ENCODE measurements around the gene CBLB. TPM values are rescaled to one million over a fixed set of nuclear protein-coding genes. Genes with fewer than 3 reads are reported as not detected.

CBLB gene
- total and polyA plus RNA-seq, 2 experiments from 2014 or later, result 20.5 to 47.7 TPM

DNA sequence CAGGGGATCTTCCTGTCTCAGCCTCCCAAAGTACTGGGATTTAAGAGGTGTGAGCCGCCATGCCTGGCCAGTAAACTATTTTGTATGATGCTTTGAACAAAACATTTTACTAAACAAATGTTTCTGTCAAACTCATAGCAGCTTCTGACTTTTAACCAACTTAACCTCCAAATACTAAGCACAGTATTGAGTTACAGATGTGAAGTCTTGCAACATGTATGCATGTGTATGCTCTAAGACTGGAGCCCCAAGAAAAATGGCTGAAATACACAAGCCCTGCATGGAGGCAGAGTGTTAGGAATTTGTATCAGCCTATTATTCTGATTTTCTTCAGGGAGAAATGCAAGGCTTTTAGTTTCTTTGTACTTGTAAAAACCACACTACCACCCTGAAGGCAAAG lies 137.1 kb downstream of the CBLB start:
- Mint-ChIP-seq H3K4me3 (no peak overlapping the region), H3K4me1 (no peaks in the 10 kb centered on the region), H3K36me3 (ENCODE audit: low read depth) (peaks cover 25% of the 10 kb centered on the region), H3K27ac (no peak overlapping the region), H3K27me3 (ENCODE audit: insufficient read depth, low read depth, poor library complexity) (no peaks in the 10 kb centered on the region), H3K9me3 (peaks cover 15% of the 10 kb centered on the region)
- Histone ChIP-seq H3K4me3 (no peak overlapping the region), H3K4me1 (ENCODE audit: insufficient read depth) (no peaks in the 10 kb centered on the region), H3K27me3 (ENCODE audit: insufficient read depth) (no peaks in the 10 kb centered on the region), H3F3A (replicated peaks; ENCODE audit: low read depth) (no peaks in the 10 kb centered on the region), H3K79me2 (replicated peaks; ENCODE audit: insufficient read depth) (no peaks in the 10 kb centered on the region), H3K4me2 (no peak overlapping the region), H4K20me1 (replicated peaks; ENCODE audit: insufficient read depth) (no peaks in the 10 kb centered on the region), H3K36me3 (ENCODE audit: insufficient read depth) (peaks cover 6% of the 10 kb centered on the region; the same call in 1 of the 2 replicates), H2AFZ (no peak overlapping the region), H3K27ac (ENCODE audit: low read depth) (no peak overlapping the region), H3K9me2 (ENCODE audit: insufficient read depth) (no peaks in the 10 kb centered on the region)
- no peak for TF ChIP-seq ZNF114 (CRISPR knock-in tag; IDR thresholded peaks at IDR 0.05)
- TF ChIP-seq EZH2 (IDR thresholded peaks at IDR 0.05; ENCODE audit: low read depth, unreplicated experiment), result no peak
- no peak for TF ChIP-seq ZNF331 (CRISPR knock-in tag; IDR thresholded peaks at IDR 0.05; ENCODE audit: low read depth)
- TF ChIP-seq POLR2AphosphoS5 (IDR thresholded peaks at IDR 0.05; ENCODE audit: low read depth), result no peak
- TF ChIP-seq ZNF462 (CRISPR knock-in tag; IDR thresholded peaks at IDR 0.05), result no peak
- TF ChIP-seq, protein P1, sequence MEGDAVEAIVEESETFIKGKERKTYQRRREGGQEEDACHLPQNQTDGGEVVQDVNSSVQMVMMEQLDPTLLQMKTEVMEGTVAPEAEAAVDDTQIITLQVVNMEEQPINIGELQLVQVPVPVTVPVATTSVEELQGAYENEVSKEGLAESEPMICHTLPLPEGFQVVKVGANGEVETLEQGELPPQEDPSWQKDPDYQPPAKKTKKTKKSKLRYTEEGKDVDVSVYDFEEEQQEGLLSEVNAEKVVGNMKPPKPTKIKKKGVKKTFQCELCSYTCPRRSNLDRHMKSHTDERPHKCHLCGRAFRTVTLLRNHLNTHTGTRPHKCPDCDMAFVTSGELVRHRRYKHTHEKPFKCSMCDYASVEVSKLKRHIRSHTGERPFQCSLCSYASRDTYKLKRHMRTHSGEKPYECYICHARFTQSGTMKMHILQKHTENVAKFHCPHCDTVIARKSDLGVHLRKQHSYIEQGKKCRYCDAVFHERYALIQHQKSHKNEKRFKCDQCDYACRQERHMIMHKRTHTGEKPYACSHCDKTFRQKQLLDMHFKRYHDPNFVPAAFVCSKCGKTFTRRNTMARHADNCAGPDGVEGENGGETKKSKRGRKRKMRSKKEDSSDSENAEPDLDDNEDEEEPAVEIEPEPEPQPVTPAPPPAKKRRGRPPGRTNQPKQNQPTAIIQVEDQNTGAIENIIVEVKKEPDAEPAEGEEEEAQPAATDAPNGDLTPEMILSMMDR (conservative IDR thresholded peaks at IDR 0.05; ENCODE audit: low read depth in 2 of 2), result no peak
- TF ChIP-seq, protein P2, sequence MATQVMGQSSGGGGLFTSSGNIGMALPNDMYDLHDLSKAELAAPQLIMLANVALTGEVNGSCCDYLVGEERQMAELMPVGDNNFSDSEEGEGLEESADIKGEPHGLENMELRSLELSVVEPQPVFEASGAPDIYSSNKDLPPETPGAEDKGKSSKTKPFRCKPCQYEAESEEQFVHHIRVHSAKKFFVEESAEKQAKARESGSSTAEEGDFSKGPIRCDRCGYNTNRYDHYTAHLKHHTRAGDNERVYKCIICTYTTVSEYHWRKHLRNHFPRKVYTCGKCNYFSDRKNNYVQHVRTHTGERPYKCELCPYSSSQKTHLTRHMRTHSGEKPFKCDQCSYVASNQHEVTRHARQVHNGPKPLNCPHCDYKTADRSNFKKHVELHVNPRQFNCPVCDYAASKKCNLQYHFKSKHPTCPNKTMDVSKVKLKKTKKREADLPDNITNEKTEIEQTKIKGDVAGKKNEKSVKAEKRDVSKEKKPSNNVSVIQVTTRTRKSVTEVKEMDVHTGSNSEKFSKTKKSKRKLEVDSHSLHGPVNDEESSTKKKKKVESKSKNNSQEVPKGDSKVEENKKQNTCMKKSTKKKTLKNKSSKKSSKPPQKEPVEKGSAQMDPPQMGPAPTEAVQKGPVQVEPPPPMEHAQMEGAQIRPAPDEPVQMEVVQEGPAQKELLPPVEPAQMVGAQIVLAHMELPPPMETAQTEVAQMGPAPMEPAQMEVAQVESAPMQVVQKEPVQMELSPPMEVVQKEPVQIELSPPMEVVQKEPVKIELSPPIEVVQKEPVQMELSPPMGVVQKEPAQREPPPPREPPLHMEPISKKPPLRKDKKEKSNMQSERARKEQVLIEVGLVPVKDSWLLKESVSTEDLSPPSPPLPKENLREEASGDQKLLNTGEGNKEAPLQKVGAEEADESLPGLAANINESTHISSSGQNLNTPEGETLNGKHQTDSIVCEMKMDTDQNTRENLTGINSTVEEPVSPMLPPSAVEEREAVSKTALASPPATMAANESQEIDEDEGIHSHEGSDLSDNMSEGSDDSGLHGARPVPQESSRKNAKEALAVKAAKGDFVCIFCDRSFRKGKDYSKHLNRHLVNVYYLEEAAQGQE (IDR thresholded peaks at IDR 0.05; ENCODE audit: unreplicated experiment), result no peak
- no peak for TF ChIP-seq CREB1 (CRISPR knock-in tag; IDR thresholded peaks at IDR 0.05; ENCODE audit: low read depth)
- TF ChIP-seq ETS1 (IDR thresholded peaks at IDR 0.05), result no peak
- no peak for TF ChIP-seq NANOG (IDR thresholded peaks at IDR 0.05; ENCODE audit: borderline replicate concordance)
- no peak for TF ChIP-seq EZH2phosphoT487 (IDR thresholded peaks at IDR 0.05; ENCODE audit: unreplicated experiment)
- no peak for TF ChIP-seq JUNB (IDR thresholded peaks at IDR 0.05; ENCODE audit: unreplicated experiment)
- TF ChIP-seq STAT1 (IDR thresholded peaks at IDR 0.05; ENCODE audit: unreplicated experiment), result no peak
- no peak for ATAC-seq
- no peak for DNase-seq (ENCODE audit: low spot score)

Data from GM23338 (cell line).